HepG2 (cell line): Measurements from ENCODE around the gene ATP6V0D1. TPM values are rescaled to one million over a fixed set of nuclear protein-coding genes. Genes with fewer than 3 reads are reported as not detected.

Source experiments
- ETV5 ChIP-seq: IDR thresholded peaks from 2 replicates; pipeline ENCODE4 v1.6.1; 2018; ENCODE audit warnings: missing biosample characterization, missing genetic modification reagents, inconsistent platforms, borderline replicate concordance
- GLI4 ChIP-seq: sonication (generic); formaldehyde crosslinking; IDR thresholded peaks from 2 replicates; pipeline ENCODE4 v1.5.1; 2020; ENCODE audit warnings: missing genetic modification reagents, mild to moderate bottlenecking, moderate library complexity, borderline replicate concordance
- HCFC1 ChIP-seq: fragments of 150-350 bp; IDR thresholded peaks from 2 replicates; pipeline ENCODE4 v1.6.1; 2014; ENCODE audit warnings: low read depth, low read length
- SMAD1 ChIP-seq: sonication (generic); formaldehyde crosslinking; IDR thresholded peaks from 2 replicates; pipeline ENCODE4 v1.4.0; 2020; ENCODE audit warnings: missing genetic modification reagents, low read depth, mild to moderate bottlenecking, borderline replicate concordance
- SNRNP70 ChIP-seq: fragments of 200-400 bp; formaldehyde crosslinking; IDR thresholded peaks from 2 replicates; pipeline ENCODE4 v1.6.1; 2017; ENCODE audit warnings: mild to moderate bottlenecking, low read depth, low read length, moderate library complexity
- TSC22D2 ChIP-seq: sonication (generic); formaldehyde crosslinking; IDR thresholded peaks from 2 replicates; pipeline ENCODE4 v1.5.1; 2020; ENCODE audit warnings: missing genetic modification reagents, mild to moderate bottlenecking, borderline replicate concordance
- ZNF562 ChIP-seq: sonication (generic); formaldehyde crosslinking; IDR thresholded peaks from 2 replicates; pipeline ENCODE4 v1.8.0; 2022; ENCODE audit warnings: missing genetic modification reagents, borderline replicate concordance
- ZNF598 ChIP-seq: sonication (generic); formaldehyde crosslinking; IDR thresholded peaks from 2 replicates; pipeline ENCODE4 v1.5.1; 2020; ENCODE audit warnings: mild to moderate bottlenecking, missing genetic modification reagents, borderline replicate concordance
- ZNF788 ChIP-seq: sonication (generic); formaldehyde crosslinking; IDR thresholded peaks from 2 replicates; pipeline ENCODE4 v1.5.0; 2020; ENCODE audit warnings: mild to moderate bottlenecking, missing genetic modification reagents, borderline replicate concordance
- ZSCAN25 ChIP-seq: sonication (generic); formaldehyde crosslinking; IDR thresholded peaks from 2 replicates; pipeline ENCODE4 v1.8.0; 2022; ENCODE audit warnings: mild to moderate bottlenecking, missing genetic modification reagents
- polyA plus RNA-seq, 8 experiments: library from polyadenylated mRNA; depleted of rRNA in 3 of 8; stranded (reverse) in 7 of 8; unstranded in 1 of 8; fragments of >200 nt; fragmentation: Illumina TruSeq in 4 of 8; extraction: Trizol in 4 of 8; gene quantifications; 2 replicates each; pipeline versions ENCODE4 v1.2.1 to v1.2.3, GENCODE V29; 2011 to 2016; ENCODE audit warnings: low read depth in 4 of 8, missing spikeins in 1 of 8, mixed read lengths in 1 of 8; ENCODE audit not compliant: insufficient read depth in 1 of 8
- total RNA-seq, 5 experiments: library from RNA; depleted of rRNA; stranded (reverse); fragments of >200 nt; fragmentation: Illumina TruSeq; extraction: Trizol; gene quantifications; 2 replicates each; pipeline ENCODE4 v1.2.3, GENCODE V29; 2016; ENCODE audit warnings: low read depth in 1 of 5
- TF ChIP-seq, protein P1 (sequence below): sonication (generic); formaldehyde crosslinking; IDR thresholded peaks from 2 replicates; pipeline ENCODE4 v1.5.1; 2020; ENCODE audit warnings: mild to moderate bottlenecking, missing genetic modification reagents, moderate library complexity
- TF ChIP-seq, protein P2 (sequence below): sonication (generic); formaldehyde crosslinking; IDR thresholded peaks from 2 replicates; pipeline ENCODE4 v1.5.0; 2020; ENCODE audit warnings: mild to moderate bottlenecking, missing genetic modification reagents
- TF ChIP-seq, protein P3 (sequence below), 2 experiments: sonication (generic) in 1 of 2; formaldehyde crosslinking in 1 of 2; IDR thresholded peaks; 2 replicates each; pipeline versions ENCODE4 v1.4.0 to v1.6.1; 2016 to 2020; ENCODE audit warnings: borderline replicate concordance in 1 of 2, low read depth in 1 of 2, mild to moderate bottlenecking in 1 of 2, missing genetic modification reagents in 1 of 2
- TF ChIP-seq, protein P4 (sequence below): sonication (generic); formaldehyde crosslinking; IDR thresholded peaks from 2 replicates; pipeline ENCODE4 v1.8.1; 2023; ENCODE audit warnings: mild to moderate bottlenecking, moderate library complexity, missing genetic modification reagents
- TF ChIP-seq, protein P5 (sequence below): sonication (generic); formaldehyde crosslinking; IDR thresholded peaks from 2 replicates; pipeline ENCODE4 v1.4.0; 2020; ENCODE audit warnings: mild to moderate bottlenecking, missing genetic modification reagents

Gene ATP6V0D1
- total and polyA plus RNA-seq, 2 of the 13 experiments (the other 11 are each of a cell fraction or from before 2014, with no cell fraction given), result 51.1 to 61.3 TPM

DNA sequence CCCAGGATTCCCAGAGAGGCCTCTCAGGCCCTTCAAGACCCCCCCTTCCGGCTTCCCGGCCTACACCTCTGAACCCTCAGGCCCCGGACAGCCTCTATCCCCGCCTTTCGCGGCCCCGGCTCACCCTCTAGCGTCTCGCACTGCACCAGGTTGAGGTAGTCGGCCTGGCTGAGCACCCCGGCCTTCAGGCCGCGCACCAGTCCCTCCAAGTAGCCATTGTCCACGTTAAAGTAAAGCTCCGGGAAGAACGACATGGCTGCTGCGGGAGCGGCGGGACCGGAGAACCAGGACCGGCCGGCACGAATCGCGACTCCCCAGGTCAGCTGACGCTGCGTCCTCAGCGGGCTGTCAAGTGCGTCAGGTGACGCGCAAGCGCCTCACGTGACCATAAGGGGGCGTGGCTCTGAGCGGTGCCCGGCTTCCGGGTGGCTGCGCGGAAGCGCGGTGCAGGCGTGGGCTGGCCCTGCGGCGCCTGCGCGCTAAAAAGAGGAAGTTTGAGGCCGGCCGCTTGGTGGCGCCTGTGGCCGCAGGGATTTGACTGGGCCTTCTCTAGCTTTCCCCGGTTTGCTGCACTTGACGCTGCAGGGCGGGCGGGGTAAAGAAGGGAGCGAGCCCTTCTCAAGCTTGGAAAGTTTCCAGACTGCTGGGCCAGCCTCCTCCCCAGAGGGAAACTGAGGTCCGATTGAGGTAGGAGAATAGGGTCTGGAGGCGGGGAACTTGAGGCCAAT lies at the start of gene ATP6V0D1 (continued):
- TF ChIP-seq ZSCAN25 (no peak), ZNF598 (CRISPR knock-in tag) (peak; percentile 96), HCFC1 (peak; percentile 69), GLI4 (CRISPR knock-in tag) (peak; percentile 53; the same call in 1 of the 2 replicates), ETV5 (CRISPR knock-in tag) (peak; percentile 81), ZNF562 (CRISPR knock-in tag) (no peak), SNRNP70 (no peak), ZNF788 (CRISPR knock-in tag) (peak; percentile 99), TSC22D2 (CRISPR knock-in tag) (peak; percentile 91), SMAD1 (peak; percentile 86)
- TF ChIP-seq, protein P1, sequence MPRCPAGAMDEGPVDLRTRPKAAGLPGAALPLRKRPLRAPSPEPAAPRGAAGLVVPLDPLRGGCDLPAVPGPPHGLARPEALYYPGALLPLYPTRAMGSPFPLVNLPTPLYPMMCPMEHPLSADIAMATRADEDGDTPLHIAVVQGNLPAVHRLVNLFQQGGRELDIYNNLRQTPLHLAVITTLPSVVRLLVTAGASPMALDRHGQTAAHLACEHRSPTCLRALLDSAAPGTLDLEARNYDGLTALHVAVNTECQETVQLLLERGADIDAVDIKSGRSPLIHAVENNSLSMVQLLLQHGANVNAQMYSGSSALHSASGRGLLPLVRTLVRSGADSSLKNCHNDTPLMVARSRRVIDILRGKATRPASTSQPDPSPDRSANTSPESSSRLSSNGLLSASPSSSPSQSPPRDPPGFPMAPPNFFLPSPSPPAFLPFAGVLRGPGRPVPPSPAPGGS (CRISPR knock-in tag), result peak; percentile 88; the same call in 1 of the 2 replicates
- TF ChIP-seq, protein P2, sequence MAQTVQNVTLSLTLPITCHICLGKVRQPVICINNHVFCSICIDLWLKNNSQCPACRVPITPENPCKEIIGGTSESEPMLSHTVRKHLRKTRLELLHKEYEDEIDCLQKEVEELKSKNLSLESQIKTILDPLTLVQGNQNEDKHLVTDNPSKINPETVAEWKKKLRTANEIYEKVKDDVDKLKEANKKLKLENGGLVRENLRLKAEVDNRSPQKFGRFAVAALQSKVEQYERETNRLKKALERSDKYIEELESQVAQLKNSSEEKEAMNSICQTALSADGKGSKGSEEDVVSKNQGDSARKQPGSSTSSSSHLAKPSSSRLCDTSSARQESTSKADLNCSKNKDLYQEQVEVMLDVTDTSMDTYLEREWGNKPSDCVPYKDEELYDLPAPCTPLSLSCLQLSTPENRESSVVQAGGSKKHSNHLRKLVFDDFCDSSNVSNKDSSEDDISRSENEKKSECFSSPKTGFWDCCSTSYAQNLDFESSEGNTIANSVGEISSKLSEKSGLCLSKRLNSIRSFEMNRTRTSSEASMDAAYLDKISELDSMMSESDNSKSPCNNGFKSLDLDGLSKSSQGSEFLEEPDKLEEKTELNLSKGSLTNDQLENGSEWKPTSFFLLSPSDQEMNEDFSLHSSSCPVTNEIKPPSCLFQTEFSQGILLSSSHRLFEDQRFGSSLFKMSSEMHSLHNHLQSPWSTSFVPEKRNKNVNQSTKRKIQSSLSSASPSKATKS (CRISPR knock-in tag), result no peak; the same call in 1 of the 2 replicates
- TF ChIP-seq, protein P3, sequence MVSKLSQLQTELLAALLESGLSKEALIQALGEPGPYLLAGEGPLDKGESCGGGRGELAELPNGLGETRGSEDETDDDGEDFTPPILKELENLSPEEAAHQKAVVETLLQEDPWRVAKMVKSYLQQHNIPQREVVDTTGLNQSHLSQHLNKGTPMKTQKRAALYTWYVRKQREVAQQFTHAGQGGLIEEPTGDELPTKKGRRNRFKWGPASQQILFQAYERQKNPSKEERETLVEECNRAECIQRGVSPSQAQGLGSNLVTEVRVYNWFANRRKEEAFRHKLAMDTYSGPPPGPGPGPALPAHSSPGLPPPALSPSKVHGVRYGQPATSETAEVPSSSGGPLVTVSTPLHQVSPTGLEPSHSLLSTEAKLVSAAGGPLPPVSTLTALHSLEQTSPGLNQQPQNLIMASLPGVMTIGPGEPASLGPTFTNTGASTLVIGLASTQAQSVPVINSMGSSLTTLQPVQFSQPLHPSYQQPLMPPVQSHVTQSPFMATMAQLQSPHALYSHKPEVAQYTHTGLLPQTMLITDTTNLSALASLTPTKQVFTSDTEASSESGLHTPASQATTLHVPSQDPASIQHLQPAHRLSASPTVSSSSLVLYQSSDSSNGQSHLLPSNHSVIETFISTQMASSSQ (IDR thresholded peaks at IDR 0.05; ENCODE audit: low read depth), result no peak; the same call in 1 of the 2 replicates
- TF ChIP-seq, protein P3 (CRISPR knock-in tag; IDR thresholded peaks at IDR 0.05; ENCODE audit: borderline replicate concordance), result peak; percentile 85
- TF ChIP-seq, protein P4, sequence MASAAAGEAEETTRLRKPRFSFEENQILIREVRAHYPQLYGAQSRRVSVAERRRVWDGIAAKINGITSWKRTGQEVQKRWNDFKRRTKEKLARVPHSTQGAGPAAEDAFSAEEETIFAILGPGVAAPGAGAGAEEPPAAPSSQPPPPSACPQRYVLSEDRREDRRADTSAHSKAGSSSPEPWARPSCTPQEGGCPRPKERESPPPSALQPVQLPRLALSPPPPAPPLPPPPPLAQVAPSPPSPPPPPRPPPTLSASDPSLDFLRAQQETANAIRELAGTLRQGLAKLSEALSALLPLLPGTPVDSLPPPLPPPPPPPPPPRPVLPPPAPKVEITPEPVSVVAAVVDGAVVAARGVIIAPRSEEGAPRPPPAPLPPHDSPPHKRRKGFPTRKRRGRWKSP, result peak; percentile 69
- TF ChIP-seq, protein P5, sequence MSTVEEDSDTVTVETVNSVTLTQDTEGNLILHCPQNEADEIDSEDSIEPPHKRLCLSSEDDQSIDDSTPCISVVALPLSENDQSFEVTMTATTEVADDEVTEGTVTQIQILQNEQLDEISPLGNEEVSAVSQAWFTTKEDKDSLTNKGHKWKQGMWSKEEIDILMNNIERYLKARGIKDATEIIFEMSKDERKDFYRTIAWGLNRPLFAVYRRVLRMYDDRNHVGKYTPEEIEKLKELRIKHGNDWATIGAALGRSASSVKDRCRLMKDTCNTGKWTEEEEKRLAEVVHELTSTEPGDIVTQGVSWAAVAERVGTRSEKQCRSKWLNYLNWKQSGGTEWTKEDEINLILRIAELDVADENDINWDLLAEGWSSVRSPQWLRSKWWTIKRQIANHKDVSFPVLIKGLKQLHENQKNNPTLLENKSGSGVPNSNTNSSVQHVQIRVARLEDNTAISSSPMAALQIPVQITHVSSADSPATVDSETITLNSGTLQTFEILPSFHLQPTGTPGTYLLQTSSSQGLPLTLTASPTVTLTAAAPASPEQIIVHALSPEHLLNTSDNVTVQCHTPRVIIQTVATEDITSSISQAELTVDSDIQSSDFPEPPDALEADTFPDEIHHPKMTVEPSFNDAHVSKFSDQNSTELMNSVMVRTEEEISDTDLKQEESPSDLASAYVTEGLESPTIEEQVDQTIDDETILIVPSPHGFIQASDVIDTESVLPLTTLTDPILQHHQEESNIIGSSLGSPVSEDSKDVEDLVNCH, result no peak
